HEK293T (cell line): ENCODE data around the gene LYSMD4.

Experiments
- FOXA1 ChIP-seq: fragments of 450-650 bp; IDR thresholded peaks from 2 replicates; pipeline ENCODE4 v1.6.1; 2016; ENCODE audit warnings: mild to moderate bottlenecking
- LEF1 ChIP-seq: fragments of 450-650 bp; IDR thresholded peaks from 2 replicates; pipeline ENCODE4 v1.6.1; 2017; ENCODE audit warnings: mild to moderate bottlenecking, borderline replicate concordance
- SP1 ChIP-seq: fragments of 450-650 bp; IDR thresholded peaks from 2 replicates; pipeline ENCODE4 v1.6.1; 2017
- TF ChIP-seq, protein P1 (sequence below): fragments of 450-650 bp; IDR thresholded peaks from 2 replicates; pipeline ENCODE4 v1.6.1; 2016

GRCh38 chr15:99727330-99727729 is 5.9 kb downstream of the LYSMD4 start:
- TF ChIP-seq LEF1 (no peak), FOXA1 (no peak), SP1 (no peak)
- TF ChIP-seq, protein P1, sequence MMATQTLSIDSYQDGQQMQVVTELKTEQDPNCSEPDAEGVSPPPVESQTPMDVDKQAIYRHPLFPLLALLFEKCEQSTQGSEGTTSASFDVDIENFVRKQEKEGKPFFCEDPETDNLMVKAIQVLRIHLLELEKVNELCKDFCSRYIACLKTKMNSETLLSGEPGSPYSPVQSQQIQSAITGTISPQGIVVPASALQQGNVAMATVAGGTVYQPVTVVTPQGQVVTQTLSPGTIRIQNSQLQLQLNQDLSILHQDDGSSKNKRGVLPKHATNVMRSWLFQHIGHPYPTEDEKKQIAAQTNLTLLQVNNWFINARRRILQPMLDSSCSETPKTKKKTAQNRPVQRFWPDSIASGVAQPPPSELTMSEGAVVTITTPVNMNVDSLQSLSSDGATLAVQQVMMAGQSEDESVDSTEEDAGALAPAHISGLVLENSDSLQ: no peak
